ENCODE data around the gene CEP85. TPM values are rescaled to one million over a fixed set of nuclear protein-coding genes. Genes with fewer than 3 reads are reported as not detected.

Gene CEP85
- total and polyA plus RNA-seq, 10 of the 15 experiments (the other 5 are each of a cell fraction or from before 2014, with no cell fraction given) = 8.4 to 26.8 (median 21.5) TPM

DNA sequence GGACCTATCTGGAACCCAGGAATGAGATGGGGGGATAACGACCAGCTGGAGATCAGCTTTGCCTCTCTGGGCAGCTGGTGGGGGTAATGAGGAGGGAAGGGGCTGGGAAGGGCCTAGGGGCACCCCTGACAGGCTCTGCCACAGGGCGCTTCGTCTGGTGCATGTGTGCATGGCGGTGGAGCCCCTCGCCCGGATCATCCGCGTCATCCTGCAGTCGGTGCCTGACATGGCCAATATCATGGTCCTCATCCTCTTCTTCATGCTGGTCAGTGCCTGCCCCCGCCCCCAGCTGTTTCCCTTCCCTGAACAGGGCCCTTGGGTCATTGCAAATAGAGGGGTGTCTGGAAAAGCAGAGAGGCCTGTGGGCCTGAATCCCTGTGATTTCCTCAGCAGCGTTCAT is 36.2 kb upstream of the CEP85 start:
- Histone ChIP-seq H3K4me3 (no peak overlapping the region), H3K79me2 (ENCODE audit: control insufficient read depth, insufficient read depth, low read length) (no peaks in the 10 kb centered on the region), H3K9me3 (replicated peaks; ENCODE audit: control insufficient read depth, insufficient read depth, low read length) (no peaks in the 10 kb centered on the region), H3K27me3 (replicated peaks in 1 of 2; ENCODE audit: control insufficient read depth in 2 of 2, insufficient read depth in 2 of 2, low read length in 1 of 2) (no peaks in the 10 kb centered on the region), H3K4me2 (ENCODE audit: control insufficient read depth, insufficient read depth) (no peak overlapping the region), H3K27ac (ENCODE audit: control insufficient read depth, insufficient read depth) (no peak overlapping the region), H2AFZ (ENCODE audit: control insufficient read depth, low read depth, low read length) (no peak overlapping the region), H3K36me3 (ENCODE audit: control insufficient read depth in 2 of 2, insufficient read depth in 2 of 2, low read length in 1 of 2) (no peaks in the 10 kb centered on the region), H3K9ac (ENCODE audit: control insufficient read depth, insufficient read depth, low read length) (no peak overlapping the region), H3K4me1 (ENCODE audit: control insufficient read depth, insufficient read depth, low read length) (no peaks in the 10 kb centered on the region), H4K20me1 (ENCODE audit: control insufficient read depth, insufficient read depth) (no peaks in the 10 kb centered on the region)
- 42% methylated on average over 11 of the region's 11 CpGs for WGBS (ENCODE audit: insufficient coverage, insufficient replicate concordance, low lambda C conversion rate, missing lambda C conversion rate)
- ChIA-PET POLR2A (no interaction called here), CTCF (no interaction called here), RAD21 (ENCODE audit: unreplicated experiment) (no interaction called here), SMC1A (ENCODE audit: uncharacterized antibody, unreplicated experiment) (no interaction called here)
- TF ChIP-seq POU2F2 (IDR thresholded peaks at IDR 0.05; ENCODE audit: borderline replicate concordance, low read depth, low read length) = no peak
- TF ChIP-seq IKZF1 (conservative IDR thresholded peaks at IDR 0.05) = no peak
- TF ChIP-seq ZNF274 (IDR thresholded peaks at IDR 0.05; ENCODE audit: insufficient read depth, insufficient read length) = no peak
- TF ChIP-seq, protein P1, sequence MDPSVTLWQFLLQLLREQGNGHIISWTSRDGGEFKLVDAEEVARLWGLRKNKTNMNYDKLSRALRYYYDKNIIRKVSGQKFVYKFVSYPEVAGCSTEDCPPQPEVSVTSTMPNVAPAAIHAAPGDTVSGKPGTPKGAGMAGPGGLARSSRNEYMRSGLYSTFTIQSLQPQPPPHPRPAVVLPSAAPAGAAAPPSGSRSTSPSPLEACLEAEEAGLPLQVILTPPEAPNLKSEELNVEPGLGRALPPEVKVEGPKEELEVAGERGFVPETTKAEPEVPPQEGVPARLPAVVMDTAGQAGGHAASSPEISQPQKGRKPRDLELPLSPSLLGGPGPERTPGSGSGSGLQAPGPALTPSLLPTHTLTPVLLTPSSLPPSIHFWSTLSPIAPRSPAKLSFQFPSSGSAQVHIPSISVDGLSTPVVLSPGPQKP (IDR thresholded peaks at IDR 0.05; ENCODE audit: low read depth, low read length) = no peak
- no peak for TF ChIP-seq ZNF384 (IDR thresholded peaks at IDR 0.05; ENCODE audit: borderline replicate concordance, low read depth, low read length)
- no peak for TF ChIP-seq BACH1 (IDR thresholded peaks at IDR 0.05; ENCODE audit: borderline replicate concordance)
- no peak for TF ChIP-seq RUNX3 (IDR thresholded peaks at IDR 0.05; ENCODE audit: low read length)
- no peak for TF ChIP-seq POLR2AphosphoS2 (IDR thresholded peaks at IDR 0.05; ENCODE audit: low read depth, low read length)
- TF ChIP-seq, protein P2, sequence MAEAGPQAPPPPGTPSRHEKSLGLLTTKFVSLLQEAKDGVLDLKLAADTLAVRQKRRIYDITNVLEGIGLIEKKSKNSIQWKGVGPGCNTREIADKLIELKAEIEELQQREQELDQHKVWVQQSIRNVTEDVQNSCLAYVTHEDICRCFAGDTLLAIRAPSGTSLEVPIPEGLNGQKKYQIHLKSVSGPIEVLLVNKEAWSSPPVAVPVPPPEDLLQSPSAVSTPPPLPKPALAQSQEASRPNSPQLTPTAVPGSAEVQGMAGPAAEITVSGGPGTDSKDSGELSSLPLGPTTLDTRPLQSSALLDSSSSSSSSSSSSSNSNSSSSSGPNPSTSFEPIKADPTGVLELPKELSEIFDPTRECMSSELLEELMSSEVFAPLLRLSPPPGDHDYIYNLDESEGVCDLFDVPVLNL (IDR thresholded peaks at IDR 0.05; ENCODE audit: low read depth, low read length) = no peak
- TF ChIP-seq, protein P3, sequence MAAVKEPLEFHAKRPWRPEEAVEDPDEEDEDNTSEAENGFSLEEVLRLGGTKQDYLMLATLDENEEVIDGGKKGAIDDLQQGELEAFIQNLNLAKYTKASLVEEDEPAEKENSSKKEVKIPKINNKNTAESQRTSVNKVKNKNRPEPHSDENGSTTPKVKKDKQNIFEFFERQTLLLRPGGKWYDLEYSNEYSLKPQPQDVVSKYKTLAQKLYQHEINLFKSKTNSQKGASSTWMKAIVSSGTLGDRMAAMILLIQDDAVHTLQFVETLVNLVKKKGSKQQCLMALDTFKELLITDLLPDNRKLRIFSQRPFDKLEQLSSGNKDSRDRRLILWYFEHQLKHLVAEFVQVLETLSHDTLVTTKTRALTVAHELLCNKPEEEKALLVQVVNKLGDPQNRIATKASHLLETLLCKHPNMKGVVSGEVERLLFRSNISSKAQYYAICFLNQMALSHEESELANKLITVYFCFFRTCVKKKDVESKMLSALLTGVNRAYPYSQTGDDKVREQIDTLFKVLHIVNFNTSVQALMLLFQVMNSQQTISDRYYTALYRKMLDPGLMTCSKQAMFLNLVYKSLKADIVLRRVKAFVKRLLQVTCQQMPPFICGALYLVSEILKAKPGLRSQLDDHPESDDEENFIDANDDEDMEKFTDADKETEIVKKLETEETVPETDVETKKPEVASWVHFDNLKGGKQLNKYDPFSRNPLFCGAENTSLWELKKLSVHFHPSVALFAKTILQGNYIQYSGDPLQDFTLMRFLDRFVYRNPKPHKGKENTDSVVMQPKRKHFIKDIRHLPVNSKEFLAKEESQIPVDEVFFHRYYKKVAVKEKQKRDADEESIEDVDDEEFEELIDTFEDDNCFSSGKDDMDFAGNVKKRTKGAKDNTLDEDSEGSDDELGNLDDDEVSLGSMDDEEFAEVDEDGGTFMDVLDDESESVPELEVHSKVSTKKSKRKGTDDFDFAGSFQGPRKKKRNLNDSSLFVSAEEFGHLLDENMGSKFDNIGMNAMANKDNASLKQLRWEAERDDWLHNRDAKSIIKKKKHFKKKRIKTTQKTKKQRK (IDR thresholded peaks at IDR 0.05; ENCODE audit: low read depth, low read length) = no peak
- TF ChIP-seq GATAD2B (conservative IDR thresholded peaks at IDR 0.05; ENCODE audit: low read depth) = no peak
- TF ChIP-seq SMAD1 (IDR thresholded peaks at IDR 0.05; ENCODE audit: low read depth, partially characterized antibody) = no peak
- DNase-seq (ENCODE audit: low read depth, low spot score) = no peak
- intact Hi-C loops (cut with micrococcal nuclease; ENCODE audit: unreplicated experiment) (no loop called here), in situ Hi-C loops (cut with MboI) (no loop called here)
- no peak for FAIRE-seq
- no TSS peak for BruUV-seq (replicated peaks)
- no peak for ATAC-seq
